DMS114 treated with DMSO at 0.1 percent for 48 hours (cell line): ENCODE results near the gene CCNY.

Experiments used
- DNase-seq: peaks from one replicate; lab custom pipeline; 2025; ENCODE audit not compliant: unreplicated experiment; lab: John Stamatoyannopoulos, UW

Gene CCNY

GRCh38 chr10:35552650-35553342 lies 216.5 kb downstream of the CCNY start:
- no peak for DNase-seq

DNA sequence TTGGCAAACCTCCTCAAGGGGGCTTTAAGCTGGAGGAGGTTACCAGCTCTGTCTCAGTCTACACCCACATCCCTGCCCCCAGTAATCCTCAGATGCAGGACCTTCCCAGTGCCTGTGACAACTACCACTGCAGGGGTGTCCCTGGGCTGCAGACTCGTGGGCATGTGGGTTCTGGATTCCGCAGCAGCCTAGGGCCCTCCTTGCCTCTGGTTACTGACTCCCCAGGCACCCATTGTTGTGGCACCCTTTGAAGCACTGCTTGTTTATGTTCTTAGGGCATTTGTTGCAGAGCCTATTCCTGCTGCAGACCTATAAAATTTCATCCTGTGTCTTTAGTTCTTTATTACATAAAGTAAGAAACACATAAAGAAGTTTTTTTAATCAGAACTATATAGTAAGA lies 217.7 kb downstream of the CCNY start:
- no peak for DNase-seq

DNA sequence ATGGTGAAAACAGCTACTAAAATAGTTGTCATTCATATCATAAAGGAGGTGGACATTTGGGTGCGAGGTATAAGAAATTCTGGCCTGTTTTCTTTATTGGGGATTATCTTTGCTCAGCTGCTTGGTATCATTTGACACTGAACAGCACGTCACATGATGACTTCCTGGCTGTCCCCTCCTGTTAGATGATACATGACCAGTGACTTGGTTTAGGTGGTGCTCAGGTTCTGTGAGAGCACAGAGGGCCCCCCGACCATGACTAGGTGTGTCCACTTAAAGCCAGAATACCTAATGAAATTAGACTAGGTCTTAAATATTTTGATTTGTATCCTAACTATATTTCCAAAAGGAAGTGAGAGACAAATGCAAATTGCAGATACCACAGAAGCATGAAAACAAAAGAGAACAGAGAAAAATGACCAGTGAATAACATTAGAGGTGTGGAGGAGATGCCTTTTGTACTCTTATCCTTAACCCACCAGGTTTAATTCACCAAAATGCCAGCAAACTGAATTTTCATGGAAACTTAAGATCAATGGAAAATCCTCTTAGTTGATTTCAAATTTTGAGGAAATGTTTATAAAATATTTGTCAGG lies 218.2 kb downstream of the CCNY start:
- DNase-seq, result no peak

- DNase-seq, result no peak
These were observed 219.9 kb downstream of the CCNY start for GRCh38 chr10:35555962-35556930.

- no peak for DNase-seq
These were observed 222.0 kb downstream of the CCNY start for GRCh38 chr10:35558276-35558675.

DNA sequence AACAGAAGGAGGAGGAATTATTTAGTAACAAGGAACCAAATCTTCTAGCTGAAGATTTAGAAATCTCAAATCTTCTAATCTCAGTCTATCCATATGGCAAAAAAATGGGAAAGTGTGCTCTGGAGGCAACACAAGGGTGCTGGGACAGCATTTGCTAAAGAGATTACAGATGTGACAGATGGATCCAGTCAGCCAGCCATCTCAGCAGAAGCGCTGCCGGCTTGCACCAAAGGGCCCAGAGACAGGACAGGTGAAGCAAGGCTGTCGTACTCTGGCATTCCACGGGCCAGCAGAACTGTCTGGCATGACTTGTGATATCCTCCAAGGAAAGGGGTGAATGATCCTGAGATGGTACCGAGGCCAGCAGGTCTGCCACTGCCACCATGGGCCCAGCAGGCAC lies 223.1 kb downstream of the CCNY start:
- DNase-seq, result no peak

GRCh38 chr10:35561715-35562114 lies 225.4 kb downstream of the CCNY start:
- no peak for DNase-seq

DNA sequence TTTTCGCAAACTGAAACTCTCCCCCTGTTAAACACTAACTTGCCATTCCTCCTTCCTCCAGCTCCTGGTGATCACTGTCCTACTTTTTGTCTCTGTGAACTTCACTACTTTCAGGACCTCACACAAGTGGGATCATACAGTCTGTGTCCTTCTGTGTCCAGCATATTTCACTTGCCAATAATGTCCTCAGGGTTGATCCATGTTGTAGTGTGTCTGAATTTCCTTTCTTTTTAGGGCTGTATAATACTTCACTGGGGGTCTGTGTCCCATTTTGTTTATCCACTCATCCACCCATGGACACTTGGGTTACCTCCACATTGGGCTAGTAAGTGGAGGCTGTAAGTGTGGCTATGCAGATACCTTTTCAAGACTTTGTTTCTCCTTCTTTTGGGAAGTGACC lies 226.1 kb downstream of the CCNY start:
- DNase-seq, result no peak

GRCh38 chr10:35563261-35563891 lies 227.1 kb downstream of the CCNY start:
- peak; percentile 59 for DNase-seq

DNA sequence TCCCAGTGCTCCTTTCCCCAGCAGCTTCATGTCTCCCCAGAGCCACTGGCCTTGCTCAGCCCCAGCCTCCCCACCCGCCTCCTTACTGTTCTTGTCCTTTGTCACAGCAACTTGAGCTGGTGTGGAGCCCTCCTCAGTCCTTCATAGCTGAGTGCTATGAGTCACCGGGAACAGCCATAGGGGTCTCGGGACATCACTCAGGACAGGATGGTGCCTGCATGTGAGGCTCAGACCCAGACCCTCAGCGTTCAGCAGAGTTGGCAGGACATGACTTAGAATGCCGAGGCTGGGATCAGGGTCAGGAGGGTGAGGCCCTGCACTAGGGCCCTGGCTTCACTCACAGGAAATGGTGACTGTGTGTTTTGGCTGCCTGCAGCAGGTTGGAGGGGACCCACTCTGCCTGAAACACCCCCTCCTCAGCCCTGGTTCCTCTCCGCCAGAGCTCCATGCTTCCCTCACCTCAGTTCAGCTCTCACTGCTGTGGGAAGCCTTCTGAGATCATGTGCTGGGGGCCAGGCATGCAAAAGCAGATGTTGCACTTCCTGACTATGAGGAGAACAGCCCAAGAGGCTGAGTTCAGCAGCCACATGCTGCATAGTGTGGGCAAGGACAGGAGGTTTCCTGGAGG lies 228.1 kb downstream of the CCNY start:
- no peak for DNase-seq

DNA sequence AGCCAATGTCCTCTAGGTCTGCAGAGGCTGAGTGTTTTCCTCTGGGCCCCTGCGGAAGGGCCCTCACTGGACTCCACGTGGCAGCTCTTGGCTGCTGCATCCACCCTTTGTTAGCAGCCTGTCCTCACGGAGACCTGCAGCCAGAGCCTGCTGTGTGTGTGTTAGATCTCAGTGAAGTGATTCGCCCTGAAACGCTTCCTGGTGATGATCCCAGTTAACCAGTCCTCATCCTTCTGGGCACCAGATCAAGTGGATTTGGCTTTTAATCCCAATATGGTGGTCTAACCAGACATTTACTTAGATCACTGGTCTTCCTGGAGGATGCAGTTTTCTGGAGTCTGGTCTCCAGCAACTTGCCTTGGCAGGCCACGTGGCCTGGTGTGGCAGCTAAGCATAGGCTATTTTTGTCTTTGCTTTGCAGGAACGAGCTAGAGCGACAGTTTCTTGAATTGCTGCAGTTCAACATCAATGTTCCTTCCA lies 229.3 kb downstream of the CCNY start:
- no peak for DNase-seq

DNA sequence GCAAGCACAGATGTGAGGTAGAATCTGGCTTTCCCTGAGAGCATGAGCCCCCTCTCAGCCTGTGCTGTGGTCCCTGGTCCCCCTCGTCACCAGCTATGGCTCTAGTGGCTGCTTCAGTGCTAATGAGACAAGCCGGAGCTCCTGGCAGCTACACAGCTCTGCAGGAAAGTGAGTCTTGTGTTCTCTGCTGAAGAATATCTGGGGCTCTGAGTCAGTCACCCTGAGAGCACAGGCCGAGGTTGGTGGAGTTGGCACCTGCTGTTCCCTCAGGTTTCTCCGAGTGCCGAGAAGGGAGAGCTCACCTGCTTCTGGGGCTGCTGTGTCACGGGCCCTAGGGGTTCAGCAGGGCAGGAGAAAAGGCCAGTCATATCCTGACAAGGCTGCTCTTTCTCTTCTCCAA lies 231.6 kb downstream of the CCNY start:
- DNase-seq, result no peak

- no peak for DNase-seq
These were observed 232.2 kb downstream of the CCNY start for GRCh38 chr10:35568483-35569015.

- no peak for DNase-seq
These were observed 232.9 kb downstream of the CCNY start for GRCh38 chr10:35569111-35569707.

DNA sequence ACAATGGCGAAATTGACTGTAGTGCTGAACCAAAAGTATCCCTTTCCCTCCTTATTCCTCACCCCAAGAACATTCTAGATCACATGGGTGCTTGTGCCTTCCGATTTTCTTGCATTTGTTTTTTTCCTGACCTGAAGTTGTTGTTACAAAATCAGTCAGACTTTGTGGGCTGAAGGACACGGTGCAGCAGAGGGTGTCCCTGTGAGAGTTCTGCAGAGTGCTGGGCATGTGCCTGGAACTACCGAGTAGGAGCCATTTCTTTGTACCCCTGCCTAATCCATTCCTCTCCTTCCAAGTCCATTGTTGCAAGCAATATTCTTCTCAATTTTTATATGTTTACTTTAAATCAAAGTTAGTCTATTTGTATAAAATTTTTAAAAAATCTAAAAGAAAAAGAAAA lies 233.5 kb downstream of the CCNY start:
- DNase-seq, result no peak

- no peak for DNase-seq
These were observed 234.1 kb downstream of the CCNY start for GRCh38 chr10:35570397-35570796.

DNA sequence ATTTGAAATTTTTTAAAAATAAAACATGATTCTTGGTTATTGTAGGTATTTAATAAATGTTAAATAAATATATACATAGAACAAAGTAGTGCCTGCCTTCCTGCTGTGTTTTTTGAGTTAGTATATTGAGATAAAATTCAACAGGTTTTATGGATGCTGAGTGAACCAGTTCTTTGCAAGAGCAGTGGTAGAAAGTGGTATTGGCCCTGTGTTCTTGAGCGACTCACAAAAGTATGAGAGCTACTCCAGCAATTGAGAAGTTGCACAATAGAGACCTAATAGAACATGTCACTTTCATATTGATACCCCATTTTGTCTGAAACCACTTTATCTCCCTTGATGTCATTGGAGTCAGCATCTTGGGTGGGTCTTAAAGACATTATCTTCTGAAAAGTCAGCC lies 236.3 kb downstream of the CCNY start:
- no peak for DNase-seq

GRCh38 chr10:35573796-35574195 lies 237.5 kb downstream of the CCNY start:
- no peak for DNase-seq

DNA sequence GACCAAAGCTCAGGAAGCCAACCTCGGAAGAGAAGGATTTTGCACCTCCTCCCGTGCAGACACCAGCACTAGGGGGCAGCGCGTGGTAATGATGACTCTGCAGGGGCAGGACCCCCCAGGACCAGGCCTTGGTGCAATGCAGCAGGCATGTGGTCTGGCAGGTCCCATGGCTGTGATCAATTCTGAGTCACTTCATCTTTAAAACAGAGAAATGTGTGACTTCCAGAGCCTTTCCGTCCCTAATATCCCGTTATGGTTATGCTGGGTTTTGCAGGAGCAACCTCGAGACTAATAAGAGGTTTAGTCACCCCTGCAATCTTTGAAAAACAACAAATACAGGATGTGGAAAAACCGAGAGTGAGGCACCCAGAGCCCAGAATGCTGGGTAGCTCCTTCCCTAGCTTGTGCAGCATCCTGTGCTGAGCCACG lies 238.6 kb downstream of the CCNY start:
- no peak for DNase-seq

DNA sequence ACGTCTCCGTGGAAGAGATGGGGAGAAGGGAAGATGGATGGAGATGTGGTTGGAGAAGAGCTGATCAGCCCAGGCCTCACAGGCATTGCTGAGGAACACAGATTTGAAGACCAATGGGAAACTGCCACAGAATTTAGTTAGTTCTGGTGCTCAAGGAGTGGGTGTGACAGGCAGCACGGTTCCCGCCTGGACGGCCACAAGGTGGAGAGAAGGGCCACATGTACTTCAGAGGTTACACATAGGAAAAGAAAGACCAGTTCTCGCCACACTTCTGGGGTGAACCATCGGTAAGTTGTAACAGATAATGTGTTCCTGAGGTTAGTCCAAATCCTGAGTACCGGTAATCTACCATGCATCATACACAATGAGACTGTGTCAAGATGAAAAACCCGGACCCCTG lies 239.3 kb downstream of the CCNY start:
- no peak for DNase-seq
